ENCODE data around the gene PPP2R3C. TPM values are rescaled to one million over a fixed set of nuclear protein-coding genes. Genes with fewer than 3 reads are reported as not detected.

Gene PPP2R3C
- total and polyA plus RNA-seq, 2 of the 13 experiments (the other 11 are each of a cell fraction or from before 2014, with no cell fraction given) = 63.4 to 102 TPM

DNA sequence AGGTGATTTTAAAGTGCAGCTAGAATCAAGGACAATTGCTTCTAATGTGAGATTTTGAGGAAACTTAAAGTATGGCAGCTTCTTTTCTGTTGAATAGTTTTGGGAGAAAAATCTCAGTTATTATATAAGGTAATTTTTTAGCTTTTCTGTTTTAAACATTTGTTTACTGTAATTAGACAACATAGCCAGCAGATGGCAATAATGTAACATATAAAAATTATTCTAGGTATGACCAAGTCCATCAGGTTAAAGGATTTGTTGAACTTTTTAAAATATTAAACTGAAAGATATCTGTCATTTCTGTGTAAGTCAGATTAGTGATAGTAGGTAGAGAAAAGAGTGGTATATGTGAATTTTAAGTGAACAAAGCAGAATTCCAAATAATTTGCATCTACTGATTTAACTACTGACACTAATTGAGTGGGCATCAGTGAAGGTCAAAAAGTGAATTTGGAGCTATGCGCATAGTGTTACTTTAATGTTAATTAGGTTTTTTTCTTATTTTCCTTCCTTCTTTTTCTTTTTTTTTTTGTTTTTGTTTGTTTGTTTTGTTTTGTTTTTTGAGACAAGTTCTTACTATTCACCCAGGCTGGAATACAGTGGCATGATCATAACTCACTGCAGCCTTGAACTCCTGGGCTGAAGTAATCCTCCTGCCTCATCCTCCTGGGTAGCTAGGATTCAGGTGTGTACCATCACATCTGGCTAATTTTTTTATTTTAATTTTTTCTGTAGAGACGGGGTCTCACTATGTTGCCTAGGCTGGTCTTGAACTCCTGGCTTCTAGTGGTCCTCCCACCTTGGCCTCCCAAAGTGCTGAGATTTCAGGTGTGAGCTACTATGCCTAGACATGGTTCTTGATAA is 19.2 kb upstream of the PPP2R3C start:
- POLR2A ChIA-PET = interaction anchor here (0.7 to 6.2 kb wide), 5 partner anchors 25 to 275 kb away, joined by 3 to 98 read pairs (median 3); partner anchors contain the start of genes NFKBIA and PSMA6
- TF ChIP-seq HNRNPH1 (optimal IDR thresholded peaks at IDR 0.05; ENCODE audit: low read depth, low read length) = no peak
- TF ChIP-seq SP140L (CRISPR knock-in tag; IDR thresholded peaks at IDR 0.05; ENCODE audit: borderline replicate concordance) = no peak
- peak; percentile 38; the same call in 1 of the 2 replicates for TF ChIP-seq RXRB (CRISPR knock-in tag; IDR thresholded peaks at IDR 0.05; ENCODE audit: borderline replicate concordance)
- TF ChIP-seq FOXC1 (CRISPR knock-in tag; IDR thresholded peaks at IDR 0.05; ENCODE audit: borderline replicate concordance) = no peak
- TF ChIP-seq ZNF33B (CRISPR knock-in tag; IDR thresholded peaks at IDR 0.05) = no peak
- TF ChIP-seq ZSCAN22 (CRISPR knock-in tag; IDR thresholded peaks at IDR 0.05) = no peak
- TF ChIP-seq HNF4A (CRISPR knock-in tag; IDR thresholded peaks at IDR 0.05) = no peak
- no peak for TF ChIP-seq MTA1 (CRISPR knock-in tag; IDR thresholded peaks at IDR 0.05; ENCODE audit: borderline replicate concordance)
- TF ChIP-seq, protein P1, sequence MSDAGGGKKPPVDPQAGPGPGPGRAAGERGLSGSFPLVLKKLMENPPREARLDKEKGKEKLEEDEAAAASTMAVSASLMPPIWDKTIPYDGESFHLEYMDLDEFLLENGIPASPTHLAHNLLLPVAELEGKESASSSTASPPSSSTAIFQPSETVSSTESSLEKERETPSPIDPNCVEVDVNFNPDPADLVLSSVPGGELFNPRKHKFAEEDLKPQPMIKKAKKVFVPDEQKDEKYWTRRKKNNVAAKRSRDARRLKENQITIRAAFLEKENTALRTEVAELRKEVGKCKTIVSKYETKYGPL (CRISPR knock-in tag; IDR thresholded peaks at IDR 0.05) = 0 out of 2 replicates have a peak, but pooled peaks have one; percentile 57
- no peak for TF ChIP-seq ZNF782 (CRISPR knock-in tag; IDR thresholded peaks at IDR 0.05; ENCODE audit: borderline replicate concordance)
- TF ChIP-seq, protein P2, sequence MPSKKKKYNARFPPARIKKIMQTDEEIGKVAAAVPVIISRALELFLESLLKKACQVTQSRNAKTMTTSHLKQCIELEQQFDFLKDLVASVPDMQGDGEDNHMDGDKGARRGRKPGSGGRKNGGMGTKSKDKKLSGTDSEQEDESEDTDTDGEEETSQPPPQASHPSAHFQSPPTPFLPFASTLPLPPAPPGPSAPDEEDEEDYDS (CRISPR knock-in tag; IDR thresholded peaks at IDR 0.05) = peak; percentile 14; the same call in 1 of the 2 replicates
- TF ChIP-seq ETV6 (CRISPR knock-in tag; conservative IDR thresholded peaks at IDR 0.05) = no peak
- no peak for TF ChIP-seq ZNF207 (IDR thresholded peaks at IDR 0.05; ENCODE audit: borderline replicate concordance)
- no peak for TF ChIP-seq ZNF629 (CRISPR knock-in tag; conservative IDR thresholded peaks at IDR 0.05)
- peak; percentile 94 for TF ChIP-seq STAG1 (CRISPR knock-in tag; IDR thresholded peaks at IDR 0.05)
- TF ChIP-seq, protein P3, sequence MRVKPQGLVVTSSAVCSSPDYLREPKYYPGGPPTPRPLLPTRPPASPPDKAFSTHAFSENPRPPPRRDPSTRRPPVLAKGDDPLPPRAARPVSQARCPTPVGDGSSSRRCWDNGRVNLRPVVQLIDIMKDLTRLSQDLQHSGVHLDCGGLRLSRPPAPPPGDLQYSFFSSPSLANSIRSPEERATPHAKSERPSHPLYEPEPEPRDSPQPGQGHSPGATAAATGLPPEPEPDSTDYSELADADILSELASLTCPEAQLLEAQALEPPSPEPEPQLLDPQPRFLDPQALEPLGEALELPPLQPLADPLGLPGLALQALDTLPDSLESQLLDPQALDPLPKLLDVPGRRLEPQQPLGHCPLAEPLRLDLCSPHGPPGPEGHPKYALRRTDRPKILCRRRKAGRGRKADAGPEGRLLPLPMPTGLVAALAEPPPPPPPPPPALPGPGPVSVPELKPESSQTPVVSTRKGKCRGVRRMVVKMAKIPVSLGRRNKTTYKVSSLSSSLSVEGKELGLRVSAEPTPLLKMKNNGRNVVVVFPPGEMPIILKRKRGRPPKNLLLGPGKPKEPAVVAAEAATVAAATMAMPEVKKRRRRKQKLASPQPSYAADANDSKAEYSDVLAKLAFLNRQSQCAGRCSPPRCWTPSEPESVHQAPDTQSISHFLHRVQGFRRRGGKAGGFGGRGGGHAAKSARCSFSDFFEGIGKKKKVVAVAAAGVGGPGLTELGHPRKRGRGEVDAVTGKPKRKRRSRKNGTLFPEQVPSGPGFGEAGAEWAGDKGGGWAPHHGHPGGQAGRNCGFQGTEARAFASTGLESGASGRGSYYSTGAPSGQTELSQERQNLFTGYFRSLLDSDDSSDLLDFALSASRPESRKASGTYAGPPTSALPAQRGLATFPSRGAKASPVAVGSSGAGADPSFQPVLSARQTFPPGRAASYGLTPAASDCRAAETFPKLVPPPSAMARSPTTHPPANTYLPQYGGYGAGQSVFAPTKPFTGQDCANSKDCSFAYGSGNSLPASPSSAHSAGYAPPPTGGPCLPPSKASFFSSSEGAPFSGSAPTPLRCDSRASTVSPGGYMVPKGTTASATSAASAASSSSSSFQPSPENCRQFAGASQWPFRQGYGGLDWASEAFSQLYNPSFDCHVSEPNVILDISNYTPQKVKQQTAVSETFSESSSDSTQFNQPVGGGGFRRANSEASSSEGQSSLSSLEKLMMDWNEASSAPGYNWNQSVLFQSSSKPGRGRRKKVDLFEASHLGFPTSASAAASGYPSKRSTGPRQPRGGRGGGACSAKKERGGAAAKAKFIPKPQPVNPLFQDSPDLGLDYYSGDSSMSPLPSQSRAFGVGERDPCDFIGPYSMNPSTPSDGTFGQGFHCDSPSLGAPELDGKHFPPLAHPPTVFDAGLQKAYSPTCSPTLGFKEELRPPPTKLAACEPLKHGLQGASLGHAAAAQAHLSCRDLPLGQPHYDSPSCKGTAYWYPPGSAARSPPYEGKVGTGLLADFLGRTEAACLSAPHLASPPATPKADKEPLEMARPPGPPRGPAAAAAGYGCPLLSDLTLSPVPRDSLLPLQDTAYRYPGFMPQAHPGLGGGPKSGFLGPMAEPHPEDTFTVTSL (CRISPR knock-in tag; IDR thresholded peaks at IDR 0.05; ENCODE audit: borderline replicate concordance) = no peak
- peak; percentile 91 for TF ChIP-seq MIXL1 (CRISPR knock-in tag; IDR thresholded peaks at IDR 0.05)

More for the DNA sequence above, 19.2 kb upstream of the PPP2R3C start:
- Histone ChIP-seq H3K4me1 (ENCODE audit: insufficient read depth, low read length) (peaks cover 17% of the 10 kb centered on the region), H3K36me3 (replicated peaks in 1 of 2; ENCODE audit: control insufficient read depth in 1 of 2, insufficient read depth in 2 of 2, low read length in 2 of 2) (peaks cover 8 to 25% of the 10 kb centered on the region in 2 experiments; a peak in 4 of 5 replicates), H3K27ac (ENCODE audit: extremely low read length, insufficient read depth, low read length) (no peak overlapping the region), H3K4me2 (ENCODE audit: low read depth, low read length) (no peak overlapping the region), H2AFZ (ENCODE audit: low read length) (no peak overlapping the region), H3K4me3 (replicated peaks in 1 of 3; ENCODE audit: insufficient read depth in 1 of 3, low read depth in 2 of 3, low read length in 3 of 3) (no peak overlapping the region), H4K20me1 (ENCODE audit: insufficient read depth, low read length) (peaks cover 3% of the 10 kb centered on the region; the same call in 1 of the 2 replicates), H3K9ac (ENCODE audit: insufficient read depth, low read depth, low read length) (no peak overlapping the region), H3K9me3 (ENCODE audit: low read length) (no peaks in the 10 kb centered on the region), H3K79me2 (ENCODE audit: insufficient read depth, low read length) (peaks cover 12% of the 10 kb centered on the region), H3K27me3 (ENCODE audit: control insufficient read depth in 1 of 2, insufficient read depth in 2 of 2, low read length in 2 of 2) (no peaks in the 10 kb centered on the region)
- in situ Hi-C loops (cut with HindIII; ENCODE audit: extremely low pct_ligation_motif_present, low pct_unique_long_range_greater_than_20kb) (loop anchor here (25.0 kb wide), 1 partner anchor 671 kb away; the partner anchor contains the start of gene RALGAPA1), intact Hi-C loops (cut with micrococcal nuclease; ENCODE audit: unreplicated experiment) (loop anchor here (1.0 to 10.0 kb wide), 5 partner anchors 196 to 674 kb away; no protein-coding TSS in a partner anchor)
- ATAC-seq (no peak), FAIRE-seq (no peak), DNase-seq (ENCODE audit: low spot score) (peak; percentile 68)
- CTCF ChIA-PET (ENCODE audit: low intra/inter-chr PET ratio, low total read pairs) = interaction anchor here (0.8 to 5.1 kb wide), 7 partner anchors 17 to 546 kb away, joined by 3 to 91 read pairs (median 7); partner anchors contain the start of gene NFKBIA
- 96% methylated on average over 2 of the region's 2 CpGs for WGBS (ENCODE audit: low lambda C conversion rate)
- no TSS peak for BruUV-seq (replicated peaks)
